Endothelial cell of umbilical vein (primary cell): Measurements from ENCODE around the gene SCP2.

Experiments
- CTCF ChIP-seq, 2 donors: IDR thresholded peaks; 1 replicate in 1 of 2; 2 replicates in 1 of 2; pipeline ENCODE4 v1.5.1; 2011; ENCODE audit warnings: low read length in 2 of 2, mild to moderate bottlenecking in 2 of 2, moderate library complexity in 2 of 2, control low read depth in 1 of 2, inconsistent platforms in 1 of 2, low read depth in 1 of 2; ENCODE audit not compliant: insufficient read depth in 1 of 2; ENCODE audit errors: extremely low read depth in 1 of 2
- EZH2 ChIP-seq: IDR thresholded peaks from 2 replicates; pipeline ENCODE4 v1.6.1; 2012; ENCODE audit warnings: borderline replicate concordance, low read depth, mild to moderate bottlenecking, moderate library complexity, low read length, inconsistent platforms; ENCODE audit not compliant: severe bottlenecking
- JUN ChIP-seq: IDR thresholded peaks from 2 replicates; pipeline ENCODE4 v1.6.1; 2011; ENCODE audit warnings: borderline replicate concordance, low read depth; ENCODE audit not compliant: insufficient read length, insufficient read depth
- MAX ChIP-seq: IDR thresholded peaks from 2 replicates; pipeline ENCODE4 v1.6.1; 2011; ENCODE audit not compliant: insufficient read depth, insufficient read length
- POLR2A ChIP-seq: IDR thresholded peaks from 2 replicates; pipeline ENCODE4 v1.6.1; 2012; ENCODE audit warnings: low read depth, mild to moderate bottlenecking, control low read depth, low read length
- POLR2AphosphoS5 ChIP-seq: IDR thresholded peaks from 2 replicates; pipeline ENCODE4 v1.6.1; 2012; ENCODE audit warnings: low read depth, mild to moderate bottlenecking, control low read depth, low read length, moderate library complexity; ENCODE audit not compliant: insufficient read depth

- no peak for TF ChIP-seq EZH2
- TF ChIP-seq CTCF (IDR thresholded peaks at IDR 0.05; ENCODE audit: extremely low read depth in 1 of 2, insufficient read depth in 1 of 2, low read depth in 1 of 2, low read length in 2 of 2): no peak
- no peak for TF ChIP-seq JUN
- TF ChIP-seq POLR2AphosphoS5: no peak
- TF ChIP-seq POLR2A: no peak
- no peak for TF ChIP-seq MAX
Observed at GRCh38 chr1:53076721-53077598, 149.9 kb downstream of the SCP2 start.
